Erythroblast (primary cell): ENCODE results near the gene CAV1.
"Not testable (repeated sequence)": the region's sequence is repeated elsewhere in the genome, so short reads cannot be mapped to it uniquely, and the experiment has no call there.

ENCODE experiments used
- GATA1 ChIP-seq: IDR thresholded peaks from 2 replicates; pipeline ENCODE4 v1.6.1; 2011; ENCODE audit warnings: low read depth, mild to moderate bottlenecking, control low read depth, low read length, moderate library complexity
- POLR2A ChIP-seq: IDR thresholded peaks from 2 replicates; pipeline ENCODE4 v1.6.1; 2011; ENCODE audit warnings: mild to moderate bottlenecking, low read length

DNA sequence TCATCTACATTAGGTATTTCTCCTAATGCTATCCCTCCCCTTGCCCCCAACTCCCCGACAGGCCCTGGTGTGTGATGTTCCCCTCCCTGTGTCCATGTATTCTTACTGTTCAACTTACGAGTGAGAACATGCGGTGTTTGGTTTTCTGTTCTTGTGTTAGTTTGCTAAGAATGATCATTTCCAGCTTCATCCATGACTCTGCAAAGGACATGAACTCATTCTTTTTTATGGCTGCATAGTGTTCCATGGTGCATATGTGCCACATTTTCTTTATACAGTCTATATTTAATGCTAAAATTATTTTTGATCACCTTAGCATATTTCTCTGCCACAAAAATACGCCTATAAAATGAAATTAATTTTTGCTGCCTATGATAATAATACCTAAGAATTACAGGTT lies 40.4 kb upstream of the CAV1 start:
- TF ChIP-seq POLR2A, GATA1: not testable (repeated sequence)
